ENCODE measurements around the gene TSPEAR. TPM values are rescaled to one million over a fixed set of nuclear protein-coding genes. Genes with fewer than 3 reads are reported as not detected.
"Not testable (repeated sequence)": the region's sequence is repeated elsewhere in the genome, so short reads cannot be mapped to it uniquely, and the experiment has no call there.

Gene TSPEAR
- total RNA-seq, 1 experiment from 2014 or later: not detected

- H3K4me1 Mint-ChIP-seq (ENCODE audit: low read depth, unreplicated experiment): no peaks in the 10 kb centered on the region
- no peak overlapping the region for H3K27ac Mint-ChIP-seq (ENCODE audit: unreplicated experiment)
- no peaks in the 10 kb centered on the region for H3K9me3 Mint-ChIP-seq (ENCODE audit: low read depth, unreplicated experiment)
- intact Hi-C loops (cut with micrococcal nuclease; ENCODE audit: unreplicated experiment): no loop called here
- H3K4me3 Mint-ChIP-seq (ENCODE audit: low read depth, unreplicated experiment): no peak overlapping the region
- no peaks in the 10 kb centered on the region for H3K36me3 Mint-ChIP-seq (ENCODE audit: insufficient read depth, unreplicated experiment)
- no peak for DNase-seq
- no peak for TF ChIP-seq CTCF (IDR thresholded peaks at IDR 0.05; ENCODE audit: unreplicated experiment)
- CTCF ChIA-PET: interaction anchor here (0.7 kb wide), 1 partner anchor 19 kb away, joined by 3 read pairs; no protein-coding TSS in a partner anchor
- peaks cover 76% of the 10 kb centered on the region for H3K27me3 Mint-ChIP-seq (ENCODE audit: unreplicated experiment)
- no TSS peak for BruUV-seq (replicated peaks)
Observed at GRCh38 chr21:44564099-44564498, 147.3 kb downstream of the TSPEAR start.

DNA sequence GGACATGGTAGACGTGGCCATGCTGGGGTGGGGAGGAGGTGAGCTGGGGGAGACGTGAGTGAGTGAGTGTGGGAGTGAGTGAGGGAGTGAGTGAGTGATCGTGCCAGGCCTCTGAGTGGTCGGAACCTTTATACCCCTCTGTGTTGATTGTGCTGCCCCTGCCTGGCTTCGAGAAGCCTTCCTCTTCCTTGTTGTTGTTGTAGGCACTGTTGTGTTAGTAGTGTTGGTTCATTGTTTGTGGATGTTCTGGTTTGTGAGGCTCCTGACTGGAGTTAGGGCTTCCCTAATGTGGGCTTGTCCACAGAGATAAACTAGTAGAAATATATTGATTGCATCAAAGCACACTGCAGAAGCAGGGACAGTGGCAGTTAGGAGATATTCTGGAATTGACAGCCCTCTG is 152.7 kb downstream of the TSPEAR start, which contains the start of gene KRTAP10-3:
Gene KRTAP10-3, minus strand, starts transcription at position 101 of the 400 bp plus-strand sequence. Its CDS starts 80 bp downstream, at position 21.
- CTCF ChIA-PET: no interaction called here
- Mint-ChIP-seq H3K9me3 (ENCODE audit: low read depth, unreplicated experiment) (no peaks in the 10 kb centered on the region), H3K36me3 (ENCODE audit: insufficient read depth, unreplicated experiment) (no peaks in the 10 kb centered on the region), H3K4me3 (ENCODE audit: low read depth, unreplicated experiment) (no peak within 1 kb of the TSS), H3K4me1 (ENCODE audit: low read depth, unreplicated experiment) (no peaks in the 10 kb centered on the region), H3K27me3 (ENCODE audit: unreplicated experiment) (peaks cover 99% of the 10 kb centered on the region), H3K27ac (ENCODE audit: unreplicated experiment) (no peak within 1 kb of the TSS)
- DNase-seq: no peak
- no peak for TF ChIP-seq CTCF (IDR thresholded peaks at IDR 0.05; ENCODE audit: unreplicated experiment)
- BruUV-seq (replicated peaks): no TSS peak
- intact Hi-C loops (cut with micrococcal nuclease; ENCODE audit: unreplicated experiment): no loop called here

GRCh38 chr21:44558329-44558675 is 153.1 kb downstream of the TSPEAR start:
- H3K4me1 Mint-ChIP-seq (ENCODE audit: low read depth, unreplicated experiment); H3K27ac Mint-ChIP-seq (ENCODE audit: unreplicated experiment); CTCF ChIA-PET; H3K9me3 Mint-ChIP-seq (ENCODE audit: low read depth, unreplicated experiment); DNase-seq; intact Hi-C loops (cut with micrococcal nuclease; ENCODE audit: unreplicated experiment); BruUV-seq (replicated peaks); H3K4me3 Mint-ChIP-seq (ENCODE audit: low read depth, unreplicated experiment); H3K36me3 Mint-ChIP-seq (ENCODE audit: insufficient read depth, unreplicated experiment): not testable (repeated sequence)
- peaks cover 100% of the 10 kb centered on the region for H3K27me3 Mint-ChIP-seq (ENCODE audit: unreplicated experiment)

DNA sequence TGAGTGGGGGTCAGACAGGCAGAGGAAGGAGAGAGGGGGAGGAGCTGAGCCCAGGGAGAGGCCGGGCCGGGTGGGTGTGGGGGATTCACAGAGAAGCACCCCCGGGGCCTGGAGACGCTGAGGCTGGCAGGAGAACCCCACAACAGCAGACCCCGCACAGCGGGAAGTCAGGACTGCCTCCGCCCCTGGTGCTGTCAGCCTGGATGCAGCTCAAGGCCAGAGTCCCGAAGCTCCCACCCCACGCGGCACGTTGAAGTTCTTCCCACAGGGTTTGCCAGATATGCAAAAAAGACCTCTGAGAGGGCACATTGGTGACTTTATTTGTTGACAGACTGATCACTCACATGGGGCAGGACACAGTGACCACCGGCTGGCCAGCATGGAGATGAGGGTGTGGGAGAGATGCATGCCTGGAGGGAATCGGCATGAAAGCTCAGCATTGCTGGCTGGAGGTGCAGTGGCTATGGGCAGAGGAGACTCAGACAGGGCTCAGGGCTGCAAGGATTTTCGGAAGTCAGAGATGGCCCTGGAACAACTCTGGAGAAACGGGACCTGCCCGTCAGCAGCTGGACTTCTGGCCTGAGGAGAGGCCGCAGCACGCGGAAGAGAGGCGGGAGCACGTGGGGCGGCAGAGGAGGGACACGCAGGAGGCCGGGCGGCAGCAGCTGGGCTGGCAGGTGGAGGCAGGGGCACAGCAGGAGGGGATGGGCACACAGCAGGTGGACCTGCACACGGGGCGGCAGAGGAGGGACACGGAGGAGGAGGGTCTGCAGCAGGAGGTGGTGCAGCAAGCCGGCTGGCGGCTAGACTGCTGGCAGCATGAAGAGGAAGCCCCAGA is 153.7 kb downstream of the TSPEAR start:
- CTCF ChIA-PET: no interaction called here
- H3K27ac Mint-ChIP-seq (ENCODE audit: unreplicated experiment): no peak overlapping the region
- H3K27me3 Mint-ChIP-seq (ENCODE audit: unreplicated experiment): peaks cover 100% of the 10 kb centered on the region
- no TSS peak for BruUV-seq (replicated peaks)
- no peaks in the 10 kb centered on the region for H3K9me3 Mint-ChIP-seq (ENCODE audit: low read depth, unreplicated experiment)
- intact Hi-C loops (cut with micrococcal nuclease; ENCODE audit: unreplicated experiment): no loop called here
- DNase-seq: no peak
- no peak for TF ChIP-seq CTCF (IDR thresholded peaks at IDR 0.05; ENCODE audit: unreplicated experiment)
- H3K36me3 Mint-ChIP-seq (ENCODE audit: insufficient read depth, unreplicated experiment): no peaks in the 10 kb centered on the region
- no peaks in the 10 kb centered on the region for H3K4me1 Mint-ChIP-seq (ENCODE audit: low read depth, unreplicated experiment)
- no peak overlapping the region for H3K4me3 Mint-ChIP-seq (ENCODE audit: low read depth, unreplicated experiment)

DNA sequence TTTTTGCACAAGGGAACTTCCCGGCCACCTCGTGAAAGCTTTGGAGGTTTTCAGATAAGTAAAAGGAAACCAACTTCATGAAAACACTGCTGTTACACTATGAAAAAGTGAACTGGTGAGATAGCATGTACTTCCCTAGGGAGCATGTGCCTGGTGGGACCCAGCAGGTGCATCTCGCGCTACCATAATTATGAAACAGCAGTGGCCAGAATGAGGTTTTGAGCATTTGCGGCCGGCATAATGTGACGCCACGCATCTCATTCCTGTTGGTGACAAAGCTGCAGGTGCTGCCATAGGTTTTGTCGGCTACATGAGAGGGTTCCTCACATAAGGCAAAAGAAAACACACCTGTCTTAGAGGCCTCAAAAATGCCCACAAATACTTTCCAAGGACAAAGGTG is 154.5 kb downstream of the TSPEAR start:
- Mint-ChIP-seq H3K4me3 (ENCODE audit: low read depth, unreplicated experiment) (no peak overlapping the region), H3K27me3 (ENCODE audit: unreplicated experiment) (peaks cover 100% of the 10 kb centered on the region)
- intact Hi-C loops (cut with micrococcal nuclease; ENCODE audit: unreplicated experiment): no loop called here

More for the DNA sequence above, 154.5 kb downstream of the TSPEAR start:
- no peaks in the 10 kb centered on the region for H3K36me3 Mint-ChIP-seq (ENCODE audit: insufficient read depth, unreplicated experiment)
- H3K4me1 Mint-ChIP-seq (ENCODE audit: low read depth, unreplicated experiment): no peaks in the 10 kb centered on the region
- no TSS peak for BruUV-seq (replicated peaks)
- TF ChIP-seq CTCF (IDR thresholded peaks at IDR 0.05; ENCODE audit: unreplicated experiment): no peak
- H3K9me3 Mint-ChIP-seq (ENCODE audit: low read depth, unreplicated experiment): no peaks in the 10 kb centered on the region
- H3K27ac Mint-ChIP-seq (ENCODE audit: unreplicated experiment): no peak overlapping the region
- CTCF ChIA-PET: no interaction called here
- DNase-seq: no peak

All from Calu3 (cell line).